Colonic mucosa (tissue), 4 donors: ENCODE measurements around the gene LMOD1. TPM values are rescaled to one million over a fixed set of nuclear protein-coding genes. Genes with fewer than 3 reads are reported as not detected.

Experiments used
- DNase-seq: peaks from one replicate; pipeline ENCODE4 v3.0.0-alpha.2; 2020
- H3K27ac ChIP-seq: fragments of 200-600 bp; one replicate; pipeline ENCODE4 v1.8.0; 2021
- H3K27me3 ChIP-seq: fragments of 200-600 bp; one replicate; pipeline ENCODE4 v1.8.0; 2021
- H3K36me3 ChIP-seq: fragments of 200-600 bp; one replicate; pipeline ENCODE4 v1.8.0; 2021
- H3K4me1 ChIP-seq: fragments of 200-600 bp; one replicate; pipeline ENCODE4 v1.8.0; 2021; ENCODE audit warnings: mild to moderate bottlenecking
- H3K4me3 ChIP-seq: fragments of 200-600 bp; one replicate; pipeline ENCODE4 v1.8.0; 2021
- H3K9ac ChIP-seq, 2 donors: one replicate each; pipeline ENCODE4 v1.7.0; 2013; ENCODE audit warnings: control low read depth in 2 of 2, low read depth in 2 of 2, low read length in 2 of 2
- H3K9me3 ChIP-seq: fragments of 200-600 bp; one replicate; pipeline ENCODE4 v1.8.0; 2021
- CTCF ChIP-seq: fragments of 200-600 bp; IDR thresholded peaks from one replicate; pipeline ENCODE4 v1.8.0; 2022; ENCODE audit warnings: antibody characterized with exemption, mild to moderate bottlenecking
- intact Hi-C: fragments of 100-400 bp; cut with DNase I; formaldehyde crosslinking; loops from one replicate; pipeline ENCODE4 v1.14.1; 2022
- total RNA-seq, 2 donors: library from RNA; stranded (reverse); fragmentation: NEBNext Ultra II Directional in 1 of 2; extraction: Animal tissue kit (Norgen Biotek cat#: 25700) in 1 of 2; gene quantifications; one replicate each; pipeline ENCODE4 v1.2.1, GENCODE V29; 2021
- donor health status: healthy.
- donor health status: DM: no; HTN: no; CAD: no.
- donor health status: DM: no; HTN: no; CAD: no.

Gene LMOD1
- total RNA-seq, 2 donors from 2014 or later, result 7.6 to 64.5 TPM

- peak overlapping the region in 1 of 2 donors; percentile 40 for H3K9ac ChIP-seq
- H3K27me3 ChIP-seq, result no peaks in the 10 kb centered on the region
- TF ChIP-seq CTCF, result no peak
- no peak for DNase-seq
- H3K4me1 ChIP-seq, result no peaks in the 10 kb centered on the region
- H3K9me3 ChIP-seq, result no peaks in the 10 kb centered on the region
- no peaks in the 10 kb centered on the region for H3K36me3 ChIP-seq
- no peak overlapping the region for H3K4me3 ChIP-seq
- intact Hi-C loops, result no loop called here
- peak overlapping the region; percentile 43 for H3K27ac ChIP-seq
Observed at GRCh38 chr1:201939574-201939973, 6.8 kb downstream of the LMOD1 start.

DNA sequence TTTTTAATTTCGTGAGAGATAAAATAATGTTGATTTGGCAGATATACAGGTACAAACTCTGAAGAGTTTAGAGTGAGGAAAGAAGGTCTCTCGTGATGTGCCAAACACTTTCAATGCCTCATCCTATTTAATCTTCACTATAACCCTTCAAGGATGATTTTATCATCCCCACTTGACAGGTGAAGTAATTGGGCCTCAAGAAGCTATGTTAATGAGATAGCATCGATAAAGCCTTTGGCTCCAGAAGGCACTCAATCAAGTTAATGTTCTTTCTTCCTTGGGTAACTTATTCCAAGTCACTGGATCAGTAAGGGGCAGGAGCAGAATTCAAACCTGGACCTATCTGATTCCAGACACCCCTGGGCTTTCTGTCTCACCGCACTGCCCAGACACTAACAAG is 7.2 kb downstream of the LMOD1 start:
- Histone ChIP-seq H3K4me1 (no peaks in the 10 kb centered on the region), H3K27ac (peak overlapping the region; percentile 43), H3K4me3 (no peak overlapping the region), H3K9me3 (no peaks in the 10 kb centered on the region), H3K9ac (peak overlapping the region in 1 of 2 donors; percentile 34), H3K36me3 (no peaks in the 10 kb centered on the region), H3K27me3 (no peaks in the 10 kb centered on the region)
- intact Hi-C loops, result no loop called here
- DNase-seq, result no peak
- TF ChIP-seq CTCF, result no peak

GRCh38 chr1:201938440-201939035 is 7.8 kb downstream of the LMOD1 start:
- DNase-seq, result no peak
- intact Hi-C loops, result no loop called here
- Histone ChIP-seq H3K9me3 (no peaks in the 10 kb centered on the region), H3K36me3 (no peaks in the 10 kb centered on the region), H3K4me1 (no peaks in the 10 kb centered on the region), H3K9ac (peak overlapping the region in 1 of 2 donors; percentile 34), H3K4me3 (no peak overlapping the region), H3K27me3 (no peaks in the 10 kb centered on the region), H3K27ac (peak overlapping the region; percentile 43)
- no peak for TF ChIP-seq CTCF

- Histone ChIP-seq H3K9me3 (no peaks in the 10 kb centered on the region), H3K36me3 (no peaks in the 10 kb centered on the region), H3K27ac (peak overlapping the region; percentile 43), H3K9ac (no peak overlapping the region), H3K4me3 (no peak overlapping the region), H3K27me3 (no peaks in the 10 kb centered on the region), H3K4me1 (no peaks in the 10 kb centered on the region)
- TF ChIP-seq CTCF, result no peak
- intact Hi-C loops, result no loop called here
- DNase-seq, result no peak
Observed at GRCh38 chr1:201937624-201938213, 8.6 kb downstream of the LMOD1 start.

GRCh38 chr1:201933840-201934430 is 12.4 kb downstream of the LMOD1 start:
- H3K27ac ChIP-seq, result no peak overlapping the region
- intact Hi-C loops, result no loop called here
- H3K9ac ChIP-seq, result no peak overlapping the region
- no peaks in the 10 kb centered on the region for H3K36me3 ChIP-seq
- TF ChIP-seq CTCF, result no peak
- no peak overlapping the region for H3K4me3 ChIP-seq
- no peak for DNase-seq
- H3K27me3 ChIP-seq, result no peaks in the 10 kb centered on the region
- no peaks in the 10 kb centered on the region for H3K9me3 ChIP-seq
- H3K4me1 ChIP-seq, result no peaks in the 10 kb centered on the region
